Natural killer cell (primary cell): ENCODE results near the gene ISM1. TPM values are rescaled to one million over a fixed set of nuclear protein-coding genes. Genes with fewer than 3 reads are reported as not detected.

ENCODE experiments used
- ATAC-seq, 3 donors: fragments of 150-1000 bp in 2 of 3; fragments of 200-7000 bp in 1 of 3; cut with Tn5 transposase; 1 replicate in 1 of 3; 2 replicates in 2 of 3; pipeline ENCODE4 v1.10.0; 2021; ENCODE audit warnings: mild to moderate bottlenecking in 2 of 3, moderate library complexity in 2 of 3
- DNase-seq, 2 donors: peaks; one replicate each; pipeline versions ENCODE4 v3.0.0 to v3.0.0-alpha.2; 2013 to 2021; ENCODE audit warnings: mixed read lengths in 1 of 2
- H3K27ac ChIP-seq: one replicate; pipeline ENCODE4 v1.5.1; 2013; ENCODE audit warnings: mild to moderate bottlenecking, low read length
- H3K27me3 ChIP-seq: one replicate; pipeline ENCODE4 v1.6.1; 2013; ENCODE audit warnings: low read length; ENCODE audit not compliant: control insufficient read depth, insufficient read depth
- H3K36me3 ChIP-seq: one replicate; pipeline ENCODE4 v1.6.1; 2013; ENCODE audit warnings: low read length; ENCODE audit not compliant: control insufficient read depth, insufficient read depth
- H3K4me1 ChIP-seq: one replicate; pipeline ENCODE4 v1.6.1; 2013; ENCODE audit warnings: low read length; ENCODE audit not compliant: control insufficient read depth, insufficient read depth
- H3K4me3 ChIP-seq: one replicate; pipeline ENCODE4 v1.5.1; 2013; ENCODE audit warnings: low read length
- H3K9me3 ChIP-seq: one replicate; pipeline ENCODE4 v1.6.1; 2013; ENCODE audit warnings: low read length; ENCODE audit not compliant: control insufficient read depth, insufficient read depth
- H3K27ac Mint-ChIP-seq, 2 donors: one replicate each; pipeline ENCODE4 v1.8.0; 2022; ENCODE audit warnings: mild to moderate bottlenecking in 2 of 2, mixed read lengths in 2 of 2, moderate library complexity in 1 of 2
- H3K27me3 Mint-ChIP-seq, 2 donors: one replicate each; pipeline ENCODE4 v1.8.0; 2022; ENCODE audit warnings: low read depth in 2 of 2, mixed read lengths in 2 of 2
- H3K36me3 Mint-ChIP-seq: one replicate; pipeline ENCODE4 v1.8.0; 2022; ENCODE audit warnings: mixed read lengths
- H3K4me1 Mint-ChIP-seq, 2 donors: one replicate each; pipeline ENCODE4 v1.8.0; 2022; ENCODE audit warnings: mixed read lengths in 2 of 2
- H3K4me3 Mint-ChIP-seq: one replicate; pipeline ENCODE4 v1.8.0; 2022; ENCODE audit warnings: mild to moderate bottlenecking, moderate library complexity, mixed read lengths
- H3K9me3 Mint-ChIP-seq, 2 donors: one replicate each; pipeline ENCODE4 v1.8.0; 2022; ENCODE audit warnings: mixed read lengths in 2 of 2
- CTCF ChIP-seq: fragments of 200-600 bp; IDR thresholded peaks from one replicate; pipeline ENCODE4 v1.8.0; 2022; ENCODE audit warnings: antibody characterized with exemption
- WGBS: methylation state at CpG from one replicate; pipeline ENCODE4 v1.1.7; 2013; ENCODE audit warnings: missing lambda C conversion rate; ENCODE audit not compliant: insufficient coverage; 5-methylcytosine and 5-hydroxymethylcytosine counted together
- intact Hi-C: fragments of 100-400 bp; cut with micrococcal nuclease; formaldehyde crosslinking; loops from one replicate; pipeline ENCODE4 v1.14.2; 2022
- total RNA-seq, 4 donors: library from RNA; stranded (reverse); fragments of 120-200 nt in 1 of 4; gene quantifications; one replicate each; pipeline versions ENCODE4 v1.2.3 to v1.2.4, GENCODE V29; 2013 to 2022

The ISM1 gene
- total RNA-seq, 3 donors from 2014 or later (not counting 1 experiment from before 2014, with no cell fraction given) = 0.13 TPM; not detected in 2

GRCh38 chr20:13265941-13266340 is 44.9 kb downstream of the ISM1 start:
- H3K4me3 ChIP-seq = no peak overlapping the region
- no peaks in the 10 kb centered on the region for H3K36me3 ChIP-seq
- Mint-ChIP-seq H3K36me3 (no peaks in the 10 kb centered on the region), H3K9me3 (no peaks in the 10 kb centered on the region), H3K27me3 (peaks cover 6 to 8% of the 10 kb centered on the region in 2 donors), H3K27ac (no peak overlapping the region), H3K4me3 (no peak overlapping the region), H3K4me1 (no peaks in the 10 kb centered on the region)
- DNase-seq = no peak
- no peaks in the 10 kb centered on the region for H3K27me3 ChIP-seq
- WGBS = 89% methylated on average over 3 of the region's 4 CpGs
- H3K9me3 ChIP-seq = no peaks in the 10 kb centered on the region
- intact Hi-C loops = no loop called here
- no peak overlapping the region for H3K27ac ChIP-seq
- H3K4me1 ChIP-seq = no peaks in the 10 kb centered on the region
- no peak for ATAC-seq
- no peak for TF ChIP-seq CTCF

DNA sequence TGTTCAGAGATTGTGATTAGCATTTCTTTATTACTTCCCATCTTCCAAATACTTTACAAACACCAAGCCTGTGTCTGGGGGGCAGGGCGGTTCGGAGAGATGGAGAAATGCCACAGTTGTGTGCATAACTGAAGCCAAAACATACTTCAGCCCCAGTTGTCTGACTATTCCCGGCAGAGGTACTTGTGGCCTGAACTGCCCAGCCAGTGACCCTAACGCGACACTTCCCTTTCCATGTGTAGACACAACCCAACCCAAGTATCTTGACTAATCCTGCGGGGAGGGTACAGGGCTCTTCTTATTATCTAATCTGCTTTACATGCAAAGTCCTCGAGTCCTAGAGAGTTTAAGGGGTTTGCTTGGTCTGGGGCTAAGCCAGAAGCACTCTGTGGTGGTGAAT is 46.2 kb downstream of the ISM1 start:
- Mint-ChIP-seq H3K27me3 (peaks cover 12 to 16% of the 10 kb centered on the region in 2 donors), H3K36me3 (no peaks in the 10 kb centered on the region), H3K4me1 (no peaks in the 10 kb centered on the region), H3K4me3 (no peak overlapping the region), H3K27ac (no peak overlapping the region), H3K9me3 (no peaks in the 10 kb centered on the region)
- TF ChIP-seq CTCF = no peak
- H3K27me3 ChIP-seq = no peaks in the 10 kb centered on the region
- H3K36me3 ChIP-seq = no peaks in the 10 kb centered on the region
- WGBS = 85% methylated on average over 6 of the region's 7 CpGs
- intact Hi-C loops = no loop called here
- no peaks in the 10 kb centered on the region for H3K4me1 ChIP-seq
- no peak overlapping the region for H3K4me3 ChIP-seq
- no peak overlapping the region for H3K27ac ChIP-seq
- ATAC-seq (no peak), DNase-seq (no peak)
- H3K9me3 ChIP-seq = no peaks in the 10 kb centered on the region

DNA sequence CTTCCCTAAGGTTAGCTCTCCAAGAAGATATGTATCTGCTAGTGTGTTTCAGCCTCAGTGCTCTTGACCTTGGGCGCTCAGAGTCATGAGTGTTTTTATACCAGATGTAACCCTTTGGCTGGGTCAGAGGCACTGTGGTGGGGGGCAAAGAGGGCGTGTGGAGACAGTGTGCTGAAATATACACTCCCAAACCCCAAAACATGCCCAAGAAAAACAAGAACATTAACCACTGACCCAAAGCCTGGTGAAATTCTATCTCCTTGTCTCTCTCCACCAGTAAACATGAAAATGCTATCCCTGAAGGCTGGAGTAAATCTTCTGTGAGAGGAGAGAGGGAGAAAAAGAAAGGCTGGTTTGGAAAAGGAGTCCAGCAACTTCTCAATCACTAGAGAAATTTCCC is 47.9 kb downstream of the ISM1 start:
- H3K36me3 Mint-ChIP-seq = no peaks in the 10 kb centered on the region
- no peak for TF ChIP-seq CTCF

DNA sequence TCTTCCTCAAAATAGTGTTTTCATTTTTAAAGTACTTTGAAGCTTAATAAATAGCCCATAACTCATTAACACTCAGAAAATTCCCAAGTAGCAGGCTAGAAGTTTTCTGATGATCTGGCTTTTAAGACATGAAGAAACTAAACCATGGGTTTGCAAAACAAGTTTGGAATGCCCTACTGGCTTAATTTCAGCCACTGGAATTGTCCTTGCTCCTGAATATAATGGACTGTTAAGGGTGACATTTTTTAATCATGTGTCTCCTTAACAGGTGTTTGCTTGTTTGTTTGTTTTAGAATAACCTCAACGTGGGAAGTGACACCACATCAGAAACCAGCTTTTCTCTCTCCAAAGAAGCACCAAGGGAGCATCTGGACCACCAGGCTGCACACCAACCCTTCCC is 49.1 kb downstream of the ISM1 start:
- TF ChIP-seq CTCF = no peak
- intact Hi-C loops = no loop called here
- H3K4me1 Mint-ChIP-seq = no peaks in the 10 kb centered on the region
- WGBS = 38% methylated on average over 1 of the region's 1 CpG
- DNase-seq = no peak
- H3K4me3 Mint-ChIP-seq = no peak overlapping the region
- H3K27me3 Mint-ChIP-seq = peaks cover 13 to 17% of the 10 kb centered on the region in 2 donors
- no peaks in the 10 kb centered on the region for H3K9me3 Mint-ChIP-seq
- Histone ChIP-seq H3K27me3 (no peaks in the 10 kb centered on the region), H3K36me3 (no peaks in the 10 kb centered on the region), H3K4me1 (no peaks in the 10 kb centered on the region), H3K4me3 (no peak overlapping the region), H3K27ac (no peak overlapping the region), H3K9me3 (no peaks in the 10 kb centered on the region)
- no peaks in the 10 kb centered on the region for H3K36me3 Mint-ChIP-seq
- no peak for ATAC-seq
- no peak overlapping the region for H3K27ac Mint-ChIP-seq

More for the DNA sequence above, 47.9 kb downstream of the ISM1 start:
- Histone ChIP-seq H3K36me3 (no peaks in the 10 kb centered on the region), H3K4me3 (no peak overlapping the region), H3K4me1 (no peaks in the 10 kb centered on the region), H3K9me3 (no peaks in the 10 kb centered on the region), H3K27ac (no peak overlapping the region), H3K27me3 (no peaks in the 10 kb centered on the region)
- 100% methylated on average over 1 of the region's 2 CpGs for WGBS
- Mint-ChIP-seq H3K27me3 (peaks cover 13 to 17% of the 10 kb centered on the region in 2 donors), H3K4me1 (no peaks in the 10 kb centered on the region), H3K9me3 (no peaks in the 10 kb centered on the region), H3K27ac (no peak overlapping the region), H3K4me3 (no peak overlapping the region)
- DNase-seq = no peak
- intact Hi-C loops = no loop called here
- no peak for ATAC-seq
